Spleen (tissue), 7 donors: Measurements from ENCODE around the gene CNTNAP5.

Source experiments
- POLR2A ChIP-seq, 3 donors: fragments of 450-650 bp; IDR thresholded peaks; one replicate each; pipeline ENCODE4 v1.5.1; 2017; ENCODE audit warnings: antibody characterized with exemption in 3 of 3, mild to moderate bottlenecking in 1 of 3
- TF ChIP-seq, protein P1 (sequence below), 11 experiments: fragments of 200-600 bp in 7 of 11; fragments of 450-650 bp in 4 of 11; sonication (generic) in 4 of 11; IDR thresholded peaks in 8 of 11; conservative IDR thresholded peaks in 3 of 11; 1 replicate in 7 of 11; 2 replicates in 4 of 11; pipeline versions ENCODE4 v1.4.0 to v1.8.0; 2016 to 2021; ENCODE audit warnings: antibody characterized with exemption in 11 of 11, inconsistent platforms in 4 of 11, mild to moderate bottlenecking in 1 of 11
- donor health status: DM: no; HTN: no; CAD: no; lungs with moderate emphysema.
- donor health status: DM: no; HTN: no; CAD: no.
- donor health status: DM: no; HTN: no; CAD: no.

GRCh38 chr2:124580263-124580662, 555.2 kb downstream of the CNTNAP5 start:
- TF ChIP-seq, protein P1, sequence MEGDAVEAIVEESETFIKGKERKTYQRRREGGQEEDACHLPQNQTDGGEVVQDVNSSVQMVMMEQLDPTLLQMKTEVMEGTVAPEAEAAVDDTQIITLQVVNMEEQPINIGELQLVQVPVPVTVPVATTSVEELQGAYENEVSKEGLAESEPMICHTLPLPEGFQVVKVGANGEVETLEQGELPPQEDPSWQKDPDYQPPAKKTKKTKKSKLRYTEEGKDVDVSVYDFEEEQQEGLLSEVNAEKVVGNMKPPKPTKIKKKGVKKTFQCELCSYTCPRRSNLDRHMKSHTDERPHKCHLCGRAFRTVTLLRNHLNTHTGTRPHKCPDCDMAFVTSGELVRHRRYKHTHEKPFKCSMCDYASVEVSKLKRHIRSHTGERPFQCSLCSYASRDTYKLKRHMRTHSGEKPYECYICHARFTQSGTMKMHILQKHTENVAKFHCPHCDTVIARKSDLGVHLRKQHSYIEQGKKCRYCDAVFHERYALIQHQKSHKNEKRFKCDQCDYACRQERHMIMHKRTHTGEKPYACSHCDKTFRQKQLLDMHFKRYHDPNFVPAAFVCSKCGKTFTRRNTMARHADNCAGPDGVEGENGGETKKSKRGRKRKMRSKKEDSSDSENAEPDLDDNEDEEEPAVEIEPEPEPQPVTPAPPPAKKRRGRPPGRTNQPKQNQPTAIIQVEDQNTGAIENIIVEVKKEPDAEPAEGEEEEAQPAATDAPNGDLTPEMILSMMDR (IDR thresholded peaks at IDR 0.05 in 8 of 11, conservative IDR thresholded peaks at IDR 0.05 in 3 of 11): no peak
- TF ChIP-seq POLR2A (IDR thresholded peaks at IDR 0.05): no peak
